ENCODE measurements around the gene RNH1.

- TF ChIP-seq CTCF (IDR thresholded peaks at IDR 0.05) (peak; percentile 53), HMGXB4 (CRISPR knock-in tag; IDR thresholded peaks at IDR 0.05) (no peak), GRHL2 (CRISPR knock-in tag; IDR thresholded peaks at IDR 0.05; ENCODE audit: insufficient replicate concordance, severe bottlenecking) (no peak), ATF2 (CRISPR knock-in tag; IDR thresholded peaks at IDR 0.05; ENCODE audit: borderline replicate concordance, low read depth) (no peak), NR2C2 (CRISPR knock-in tag; IDR thresholded peaks at IDR 0.05) (no peak), CBFB (CRISPR knock-in tag; IDR thresholded peaks at IDR 0.05; ENCODE audit: low read depth) (no peak), TEAD4 (CRISPR knock-in tag; IDR thresholded peaks at IDR 0.05) (no peak), TEAD1 (CRISPR knock-in tag; IDR thresholded peaks at IDR 0.05) (no peak), USF2 (CRISPR knock-in tag; IDR thresholded peaks at IDR 0.05) (no peak), RELA (CRISPR knock-in tag; IDR thresholded peaks at IDR 0.05; ENCODE audit: borderline replicate concordance) (no peak)
Observed at GRCh38 chr11:520428-521176, 13.6 kb upstream of the RNH1 start.
